Psoas muscle (tissue), 8 donors: ENCODE results near the gene TRIB2. TPM values are rescaled to one million over a fixed set of nuclear protein-coding genes. Genes with fewer than 3 reads are reported as not detected.

Experiments used
- ATAC-seq, 4 donors: fragments of 200-7000 bp; cut with Tn5 transposase; one replicate each; pipeline ENCODE4 v1.9.1; 2020; ENCODE audit warnings: moderate library complexity in 3 of 4, mild to moderate bottlenecking in 2 of 4
- DNase-seq, 2 donors: peaks; one replicate each; pipeline ENCODE4 v3.0.0-alpha.2; 2020
- H3K27ac ChIP-seq: fragments of 200-600 bp; one replicate; pipeline ENCODE4 v1.8.0; 2022
- H3K27me3 ChIP-seq, 3 donors: fragments of 200-600 bp in 1 of 3; one replicate each; pipeline versions ENCODE4 v1.6.1 to v1.8.0; 2013 to 2022; ENCODE audit warnings: low read length in 2 of 3, mild to moderate bottlenecking in 2 of 3, moderate library complexity in 1 of 3; ENCODE audit not compliant: insufficient read depth in 3 of 3
- H3K36me3 ChIP-seq, 2 donors: fragments of 200-600 bp in 1 of 2; one replicate each; pipeline versions ENCODE4 v1.6.1 to v1.8.0; 2013 to 2022; ENCODE audit warnings: low read depth in 1 of 2, mild to moderate bottlenecking in 1 of 2, moderate library complexity in 1 of 2; ENCODE audit not compliant: insufficient read depth in 1 of 2
- H3K4me1 ChIP-seq: fragments of 200-600 bp; one replicate; pipeline ENCODE4 v1.8.0; 2022
- H3K4me3 ChIP-seq: fragments of 200-600 bp; one replicate; pipeline ENCODE4 v1.8.0; 2022; ENCODE audit warnings: mild to moderate bottlenecking
- H3K9me3 ChIP-seq: fragments of 200-600 bp; one replicate; pipeline ENCODE4 v1.8.0; 2022
- CTCF ChIP-seq: fragments of 200-600 bp; IDR thresholded peaks from one replicate; pipeline ENCODE4 v1.8.0; 2022; ENCODE audit warnings: antibody characterized with exemption
- WGBS, 3 donors: extraction: QIAGEN DNeasy Blood & Tissue Kit; methylation state at CpG; one replicate each; pipeline versions ENCODE4 v1.1.6 to v1.1.7; 2013; 5-methylcytosine and 5-hydroxymethylcytosine counted together
- intact Hi-C, 2 donors: fragments of 100-400 bp; cut with DNase I; formaldehyde crosslinking; loops; one replicate each; pipeline versions ENCODE4 v1.11.0 to v1.14.2; 2022
- polyA plus RNA-seq, 3 donors: library from polyadenylated mRNA; stranded (reverse); fragments of 200-250 nt; gene quantifications; one replicate each; pipeline ENCODE4 v1.2.3, GENCODE V29; 2013
- total RNA-seq, 4 donors: library from RNA; stranded (reverse); fragmentation: NEBNext Ultra II Directional in 2 of 4; extraction: Animal tissue kit (Norgen Biotek cat#: 25700) in 2 of 4; gene quantifications; one replicate each; pipeline versions ENCODE4 v1.2.1 to v1.2.4, GENCODE V29; 2021 to 2023
- donor health status: healthy with polysubstance abuse.
- donor health status: DM: no; HTN: no; CAD: no; lungs with moderate emphysema.
- donor health status: Bipolar disorder and iron deficiency.
- donor health status: healthy.
- donor health status: DM: yes; HTN: yes; CAD: no.
- donor health status: DM: no; HTN: no; CAD: no.
- donor health status: DM: no; HTN: no; CAD: no.
- donor health status: DM: yes; HTN: yes; CAD: no.

The TRIB2 gene
- total and polyA plus RNA-seq, 7 donors = 6.8 to 18.0 (median 12.5) TPM

- intact Hi-C loops = no loop called here
- H3K27ac ChIP-seq = no peak overlapping the region
- no peak for TF ChIP-seq CTCF
- no peaks in the 10 kb centered on the region for H3K9me3 ChIP-seq
- no peak for DNase-seq
- H3K27me3 ChIP-seq = no peaks in the 10 kb centered on the region
- ATAC-seq = no peak
- no peaks in the 10 kb centered on the region for H3K36me3 ChIP-seq
- WGBS, 3 donors = 93 to 97% (median 96%) methylated on average over 3 of the region's 3 CpGs
- no peaks in the 10 kb centered on the region for H3K4me1 ChIP-seq
- no peak overlapping the region for H3K4me3 ChIP-seq
Measured at GRCh38 chr2:12771154-12771553, 54.4 kb downstream of the TRIB2 start.

- H3K27ac ChIP-seq = no peak overlapping the region
- ATAC-seq (no peak), DNase-seq (no peak)
- no peaks in the 10 kb centered on the region for H3K9me3 ChIP-seq
- no peak overlapping the region for H3K4me3 ChIP-seq
- intact Hi-C loops = no loop called here
- TF ChIP-seq CTCF = no peak
- no peaks in the 10 kb centered on the region for H3K4me1 ChIP-seq
- no peaks in the 10 kb centered on the region for H3K36me3 ChIP-seq
- no peaks in the 10 kb centered on the region for H3K27me3 ChIP-seq
- 57 to 66% (median 61%) methylated on average over 3 of the region's 3 CpGs for WGBS, 3 donors
Measured at GRCh38 chr2:12773586-12774394, 57.1 kb downstream of the TRIB2 start.

GRCh38 chr2:12774395-12774727 is 57.6 kb downstream of the TRIB2 start:
- TF ChIP-seq CTCF = no peak
- no peak for ATAC-seq
- H3K27me3 ChIP-seq = no peaks in the 10 kb centered on the region

GRCh38 chr2:12776521-12776961 is 59.8 kb downstream of the TRIB2 start:
- intact Hi-C loops = no loop called here
- no peaks in the 10 kb centered on the region for H3K9me3 ChIP-seq
- H3K27me3 ChIP-seq = no peaks in the 10 kb centered on the region
- DNase-seq (no peak), ATAC-seq (no peak)
- H3K4me3 ChIP-seq = no peak overlapping the region
- H3K4me1 ChIP-seq = no peaks in the 10 kb centered on the region
- H3K27ac ChIP-seq = no peak overlapping the region
- TF ChIP-seq CTCF = no peak
- WGBS, 3 donors = 78 to 92% (median 84%) methylated on average over 1 of the region's 1 CpG
- H3K36me3 ChIP-seq = no peaks in the 10 kb centered on the region

More at GRCh38 chr2:12774395-12774727, 57.6 kb downstream of the TRIB2 start:
- WGBS, 3 donors = 82 to 96% (median 90%) methylated on average over 1 of the region's 1 CpG
- H3K9me3 ChIP-seq = no peaks in the 10 kb centered on the region
- intact Hi-C loops = no loop called here
- H3K36me3 ChIP-seq = no peaks in the 10 kb centered on the region
- H3K4me1 ChIP-seq = no peaks in the 10 kb centered on the region
- H3K27ac ChIP-seq = no peak overlapping the region
- no peak overlapping the region for H3K4me3 ChIP-seq
- no peak for DNase-seq

GRCh38 chr2:12778369-12778768 is 61.6 kb downstream of the TRIB2 start:
- H3K36me3 ChIP-seq = no peaks in the 10 kb centered on the region
- 27 to 51% (median 34%) methylated on average over 6 of the region's 6 CpGs for WGBS, 3 donors
- ATAC-seq (no peak), DNase-seq (no peak)
- no peak for TF ChIP-seq CTCF
- H3K9me3 ChIP-seq = no peaks in the 10 kb centered on the region
- H3K27ac ChIP-seq = no peak overlapping the region
- no peaks in the 10 kb centered on the region for H3K4me1 ChIP-seq
- H3K4me3 ChIP-seq = no peak overlapping the region
- H3K27me3 ChIP-seq = no peaks in the 10 kb centered on the region
- intact Hi-C loops = no loop called here
